ENCODE measurements around the gene IFNAR2. TPM values are rescaled to one million over a fixed set of nuclear protein-coding genes. Genes with fewer than 3 reads are reported as not detected.

IFNAR2 gene
- total RNA-seq, 2 donors from 2014 or later, result 12.2 to 12.9 TPM

- TF ChIP-seq POLR2A (IDR thresholded peaks at IDR 0.05) (no peak), CTCF (IDR thresholded peaks at IDR 0.05) (no peak)
- H3K27ac ChIP-seq, result no peak overlapping the region
- H3K9me3 ChIP-seq, result no peaks in the 10 kb centered on the region
- H3K4me3 ChIP-seq, result no peak overlapping the region
- ATAC-seq, result no peak
- no peaks in the 10 kb centered on the region for H3K27me3 ChIP-seq
- 78% methylated on average over 6 of the region's 6 CpGs for WGBS, 2 donors
- H3K4me1 ChIP-seq, result no peaks in the 10 kb centered on the region
- intact Hi-C loops (cut with DNase I), result no loop called here
- DNase-seq, result no peak
- peaks cover 4 to 14% of the 10 kb centered on the region in 2 donors for H3K36me3 ChIP-seq (replicated peaks in 1 of 2; ENCODE audit: insufficient read depth in 1 of 2, low read depth in 2 of 2)
Measured at GRCh38 chr21:33244082-33244778, 14.5 kb downstream of the IFNAR2 start.

GRCh38 chr21:33244779-33245105 is 15.0 kb downstream of the IFNAR2 start:
- H3K27ac ChIP-seq, result no peak overlapping the region
- TF ChIP-seq POLR2A (IDR thresholded peaks at IDR 0.05) (no peak), CTCF (IDR thresholded peaks at IDR 0.05) (no peak)
- H3K9me3 ChIP-seq, result no peaks in the 10 kb centered on the region
- H3K4me3 ChIP-seq, result no peak overlapping the region
- intact Hi-C loops (cut with DNase I), result no loop called here
- no peaks in the 10 kb centered on the region for H3K4me1 ChIP-seq
- H3K36me3 ChIP-seq (replicated peaks in 1 of 2; ENCODE audit: insufficient read depth in 1 of 2, low read depth in 2 of 2), result peaks cover 4 to 19% of the 10 kb centered on the region in 2 donors
- H3K27me3 ChIP-seq, result no peaks in the 10 kb centered on the region
- no peak for ATAC-seq
- 74 to 85% methylated on average over 2 of the region's 2 CpGs for WGBS, 2 donors
- no peak for DNase-seq

- ATAC-seq (no peak), DNase-seq (no peak)
- H3K9me3 ChIP-seq, result no peaks in the 10 kb centered on the region
- no peaks in the 10 kb centered on the region for H3K4me1 ChIP-seq
- no peak overlapping the region for H3K27ac ChIP-seq
- peaks cover 4 to 19% of the 10 kb centered on the region in 2 donors for H3K36me3 ChIP-seq (replicated peaks in 1 of 2; ENCODE audit: insufficient read depth in 1 of 2, low read depth in 2 of 2)
- H3K4me3 ChIP-seq, result no peak overlapping the region
- intact Hi-C loops (cut with DNase I), result no loop called here
- WGBS, 2 donors, result 80 to 90% methylated on average over 4 of the region's 4 CpGs
- no peaks in the 10 kb centered on the region for H3K27me3 ChIP-seq
- no peak for TF ChIP-seq POLR2A (IDR thresholded peaks at IDR 0.05)
- no peak for TF ChIP-seq CTCF (IDR thresholded peaks at IDR 0.05)
Measured at GRCh38 chr21:33245289-33245918, 15.7 kb downstream of the IFNAR2 start.

- DNase-seq, result no peak
- no peaks in the 10 kb centered on the region for H3K27me3 ChIP-seq
- H3K27ac ChIP-seq, result no peak overlapping the region
- WGBS, 2 donors, result 88 to 95% methylated on average over 5 of the region's 5 CpGs
- intact Hi-C loops (cut with DNase I), result no loop called here
- no peak for TF ChIP-seq CTCF (IDR thresholded peaks at IDR 0.05)
- no peak for TF ChIP-seq POLR2A (IDR thresholded peaks at IDR 0.05)
- no peak overlapping the region for H3K4me3 ChIP-seq
- no peaks in the 10 kb centered on the region for H3K4me1 ChIP-seq
- H3K9me3 ChIP-seq, result no peaks in the 10 kb centered on the region
- peaks cover 4 to 21% of the 10 kb centered on the region in 2 donors for H3K36me3 ChIP-seq (replicated peaks in 1 of 2; ENCODE audit: insufficient read depth in 1 of 2, low read depth in 2 of 2)
- no peak for ATAC-seq
Measured at GRCh38 chr21:33246506-33246905, 16.8 kb downstream of the IFNAR2 start.

GRCh38 chr21:33246963-33247362 is 17.2 kb downstream of the IFNAR2 start:
- WGBS, 2 donors, result 94 to 95% methylated on average over 7 of the region's 7 CpGs
- DNase-seq (no peak), ATAC-seq (no peak)
- TF ChIP-seq CTCF (IDR thresholded peaks at IDR 0.05), result no peak
- Histone ChIP-seq H3K36me3 (replicated peaks in 1 of 2; ENCODE audit: insufficient read depth in 1 of 2, low read depth in 2 of 2) (peaks cover 4 to 21% of the 10 kb centered on the region in 2 donors), H3K9me3 (no peaks in the 10 kb centered on the region), H3K4me1 (no peaks in the 10 kb centered on the region), H3K27me3 (no peaks in the 10 kb centered on the region), H3K27ac (no peak overlapping the region), H3K4me3 (no peak overlapping the region)
- intact Hi-C loops (cut with DNase I), result no loop called here
